D721Med (cell line): ENCODE measurements around the gene CEMIP.

Source experiments
- DNase-seq: peaks from one replicate; pipeline ENCODE4 v3.0.0; 2011; ENCODE audit warnings: low spot score; ENCODE audit not compliant: insufficient read length
- FAIRE-seq: peaks from 2 replicates; lab custom pipeline; 2011; peaks lifted over from hg19 to GRCh38; lab: Jason Lieb, UNC
- TF ChIP-seq, protein P1 (sequence below): IDR thresholded peaks from 2 replicates; pipeline ENCODE4 v1.5.1; 2012; ENCODE audit warnings: mild to moderate bottlenecking, control low read depth; ENCODE audit not compliant: insufficient read depth; ENCODE audit errors: missing control alignments

Gene CEMIP

DNA sequence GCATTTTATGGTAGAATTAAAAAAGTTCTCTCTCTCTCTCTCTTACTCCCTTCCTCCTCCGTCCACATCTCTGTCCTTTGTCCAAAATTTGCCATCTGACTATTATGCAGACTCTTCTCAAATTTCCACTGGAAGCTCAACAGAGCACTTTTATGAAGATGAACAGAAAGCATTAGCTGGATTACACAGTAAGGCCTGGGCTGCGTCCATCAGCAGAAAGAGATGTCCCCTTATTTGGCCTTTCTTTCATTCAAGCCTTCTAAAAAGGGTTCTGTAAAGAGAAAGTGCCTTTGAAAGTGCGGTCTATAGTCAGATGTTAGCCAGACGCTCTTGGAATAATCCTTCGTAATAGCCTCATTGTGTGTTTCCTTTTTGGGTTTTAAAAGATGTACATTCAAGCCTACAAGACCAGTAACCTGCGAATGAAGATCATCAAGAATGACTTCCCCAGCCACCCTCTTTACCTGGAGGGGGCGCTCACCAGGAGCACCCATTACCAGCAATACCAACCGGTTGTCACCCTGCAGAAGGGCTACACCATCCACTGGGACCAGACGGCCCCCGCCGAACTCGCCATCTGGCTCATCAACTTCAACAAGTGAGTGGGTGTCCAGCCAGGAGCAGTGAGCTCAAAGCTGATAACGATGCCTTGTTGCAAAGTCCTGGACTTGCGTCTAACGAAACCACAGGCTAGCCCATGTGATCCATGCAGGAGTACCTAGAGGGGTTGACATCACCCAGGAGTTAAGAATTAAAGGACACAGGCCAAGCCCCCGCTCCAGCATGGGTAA, 157.3 kb downstream of the CEMIP start:
- DNase-seq (no peak), FAIRE-seq (no peak)
- TF ChIP-seq, protein P1, sequence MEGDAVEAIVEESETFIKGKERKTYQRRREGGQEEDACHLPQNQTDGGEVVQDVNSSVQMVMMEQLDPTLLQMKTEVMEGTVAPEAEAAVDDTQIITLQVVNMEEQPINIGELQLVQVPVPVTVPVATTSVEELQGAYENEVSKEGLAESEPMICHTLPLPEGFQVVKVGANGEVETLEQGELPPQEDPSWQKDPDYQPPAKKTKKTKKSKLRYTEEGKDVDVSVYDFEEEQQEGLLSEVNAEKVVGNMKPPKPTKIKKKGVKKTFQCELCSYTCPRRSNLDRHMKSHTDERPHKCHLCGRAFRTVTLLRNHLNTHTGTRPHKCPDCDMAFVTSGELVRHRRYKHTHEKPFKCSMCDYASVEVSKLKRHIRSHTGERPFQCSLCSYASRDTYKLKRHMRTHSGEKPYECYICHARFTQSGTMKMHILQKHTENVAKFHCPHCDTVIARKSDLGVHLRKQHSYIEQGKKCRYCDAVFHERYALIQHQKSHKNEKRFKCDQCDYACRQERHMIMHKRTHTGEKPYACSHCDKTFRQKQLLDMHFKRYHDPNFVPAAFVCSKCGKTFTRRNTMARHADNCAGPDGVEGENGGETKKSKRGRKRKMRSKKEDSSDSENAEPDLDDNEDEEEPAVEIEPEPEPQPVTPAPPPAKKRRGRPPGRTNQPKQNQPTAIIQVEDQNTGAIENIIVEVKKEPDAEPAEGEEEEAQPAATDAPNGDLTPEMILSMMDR: no peak

DNA sequence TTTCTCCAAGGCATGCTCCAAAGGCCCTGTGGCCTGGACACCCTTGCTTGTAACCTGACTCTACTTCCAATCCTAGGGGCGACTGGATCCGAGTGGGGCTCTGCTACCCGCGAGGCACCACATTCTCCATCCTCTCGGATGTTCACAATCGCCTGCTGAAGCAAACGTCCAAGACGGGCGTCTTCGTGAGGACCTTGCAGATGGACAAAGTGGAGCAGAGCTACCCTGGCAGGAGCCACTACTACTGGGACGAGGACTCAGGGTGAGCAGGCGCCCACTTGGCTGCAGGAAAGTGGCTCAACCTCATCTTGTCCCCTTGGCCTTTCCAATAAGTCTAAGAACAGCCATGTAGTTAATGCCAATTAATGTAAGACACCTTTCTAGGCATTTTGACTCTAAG, 158.5 kb downstream of the CEMIP start:
- no peak for FAIRE-seq
- TF ChIP-seq, protein P1: no peak
- DNase-seq: no peak

DNA sequence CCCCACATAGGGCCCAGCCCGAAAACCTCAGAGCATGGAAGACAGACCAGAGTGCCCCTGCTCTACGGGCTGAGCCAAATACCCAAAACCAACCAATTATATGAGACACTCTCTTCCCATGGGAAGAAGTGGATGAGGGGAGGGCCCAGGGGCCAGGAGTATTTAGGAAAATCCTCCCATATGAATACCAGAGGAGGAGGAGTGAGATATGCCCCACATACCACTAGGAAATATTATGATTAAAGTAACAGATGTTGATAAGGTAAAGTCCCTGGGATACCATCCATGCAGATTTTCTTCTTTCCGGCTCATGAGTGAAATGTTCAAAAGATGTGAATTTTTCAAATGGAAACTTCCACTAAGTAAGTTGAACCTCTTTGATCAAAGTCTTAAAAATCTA, 160.0 kb downstream of the CEMIP start:
- FAIRE-seq (no peak), DNase-seq (no peak)
- TF ChIP-seq, protein P1: no peak

DNA sequence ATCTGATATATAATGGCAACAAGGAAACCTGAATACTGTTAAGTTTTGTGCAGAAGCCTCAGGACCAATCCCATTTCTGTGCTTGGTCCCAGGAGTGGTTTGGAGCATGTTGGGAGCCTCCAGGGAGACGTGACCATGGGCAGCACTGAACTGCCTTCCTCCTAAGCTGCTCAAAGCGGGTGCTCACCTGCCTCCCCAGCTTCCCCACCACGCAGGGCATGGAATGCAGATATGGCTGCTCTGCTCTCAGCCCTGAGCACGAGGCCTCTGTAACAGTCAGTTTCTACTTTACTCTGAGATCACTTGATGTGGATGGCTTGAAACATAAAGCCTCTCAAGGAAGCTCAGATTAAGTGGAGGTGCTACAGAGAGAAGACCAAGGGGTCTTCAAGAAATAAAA, 161.2 kb downstream of the CEMIP start:
- no peak for FAIRE-seq
- DNase-seq: no peak
- TF ChIP-seq, protein P1: no peak

DNA sequence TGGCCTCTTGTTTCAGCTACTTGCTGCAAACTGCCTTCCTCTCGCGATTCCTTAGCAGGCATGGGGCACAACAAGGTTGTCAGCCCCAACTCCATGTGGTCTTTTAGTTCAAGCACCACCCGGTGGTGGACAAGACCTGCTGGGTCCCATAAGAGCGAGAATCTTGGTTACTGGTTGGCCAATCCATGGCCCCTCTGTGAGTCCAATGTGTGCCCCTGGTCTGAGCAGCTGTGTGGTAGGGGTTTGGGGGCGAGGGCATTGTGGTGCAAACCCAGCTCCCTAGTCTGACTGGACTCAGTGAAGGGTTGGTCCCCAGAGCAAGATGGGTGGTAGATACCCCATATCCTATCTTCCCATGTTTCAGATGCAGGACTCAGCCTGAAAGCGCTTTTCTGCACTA, 161.7 kb downstream of the CEMIP start:
- FAIRE-seq: no peak
- TF ChIP-seq, protein P1: no peak
- DNase-seq: no peak

DNA sequence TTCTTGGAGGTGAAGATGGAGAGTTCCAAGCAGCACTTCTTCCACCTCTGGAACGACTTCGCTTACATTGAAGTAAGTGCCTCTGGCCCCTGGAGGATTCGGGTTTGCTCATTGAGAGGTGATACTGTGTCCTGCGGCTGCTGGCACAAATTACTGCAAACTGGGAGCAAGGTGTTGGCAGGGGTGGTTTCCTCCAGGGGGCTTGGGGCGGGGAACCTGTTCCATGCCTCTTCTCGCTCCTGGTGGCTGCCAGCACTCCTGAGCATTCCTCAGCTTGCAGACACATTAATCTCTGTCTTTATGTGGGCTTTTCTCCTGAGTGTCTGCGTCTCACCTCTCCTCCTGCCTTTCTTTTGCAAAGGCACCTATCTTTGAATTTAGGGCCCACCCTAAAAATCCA, 163.1 kb downstream of the CEMIP start:
- FAIRE-seq: no peak
- DNase-seq: no peak
- TF ChIP-seq, protein P1: no peak

DNA sequence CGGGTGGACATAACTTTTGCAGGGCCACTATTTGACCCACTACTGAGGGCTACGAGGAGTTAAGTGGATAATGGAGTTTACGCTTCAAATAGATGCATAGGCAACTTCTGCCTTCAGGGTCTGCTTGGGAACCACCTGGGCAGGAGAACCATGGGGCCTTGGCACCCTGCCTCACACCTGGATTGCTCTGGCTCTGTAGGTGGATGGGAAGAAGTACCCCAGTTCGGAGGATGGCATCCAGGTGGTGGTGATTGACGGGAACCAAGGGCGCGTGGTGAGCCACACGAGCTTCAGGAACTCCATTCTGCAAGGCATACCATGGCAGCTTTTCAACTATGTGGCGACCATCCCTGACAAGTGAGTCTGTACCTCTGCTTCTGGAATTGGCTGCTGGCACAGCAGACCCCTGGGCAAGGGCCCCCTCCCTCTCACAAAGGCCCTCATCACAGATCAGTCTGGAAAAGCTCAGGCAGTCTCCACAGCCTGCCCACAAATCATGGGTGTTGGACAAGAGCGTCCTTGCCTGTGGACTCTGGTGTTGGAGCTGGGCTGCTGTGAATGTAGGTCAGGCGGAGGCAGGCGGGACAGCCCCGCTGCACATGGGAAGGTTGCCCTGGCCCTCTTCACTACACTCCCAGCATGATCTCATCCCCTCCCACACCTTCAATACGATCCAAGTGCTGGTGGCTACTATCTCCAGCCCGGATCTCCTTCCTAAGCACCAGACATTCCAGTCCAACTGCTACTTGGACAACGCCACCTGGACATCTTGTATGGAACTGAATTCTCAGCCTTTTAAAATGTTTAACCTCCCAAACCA, 163.8 kb downstream of the CEMIP start:
- DNase-seq: no peak
- TF ChIP-seq, protein P1: no peak
- FAIRE-seq: no peak
